H1 (cell line): Measurements from ENCODE around the gene DNAJA3. TPM values are rescaled to one million over a fixed set of nuclear protein-coding genes. Genes with fewer than 3 reads are reported as not detected.

Experiments
- CTCF ChIA-PET: fragments of 300-600 bp; sonication (Branson Sonifier 250); formaldehyde crosslinking; loops from one replicate; lab custom pipeline; 2021; ENCODE audit not compliant: partially characterized antibody; lab: Charles Lee
- POLR2A ChIA-PET: fragments of 300-600 bp; sonication (Branson Sonifier 250); formaldehyde crosslinking; loops from one replicate; lab custom pipeline; 2021; ENCODE audit warnings: inconsistent platforms; ENCODE audit not compliant: partially characterized antibody; lab: Charles Lee
- DNase-seq, 2 experiments: peaks; one replicate each; pipeline versions ENCODE4 v3.0.0 to v3.0.0-alpha.2; 2010 to 2022; ENCODE audit warnings: low spot score in 2 of 2, low read depth in 1 of 2, mixed read lengths in 1 of 2
- FAIRE-seq: peaks from 2 replicates; lab custom pipeline; 2011; peaks lifted over from hg19 to GRCh38; lab: Jason Lieb, UNC
- H2AFZ ChIP-seq: 2 replicates; pipeline ENCODE4 v1.8.1; 2012; ENCODE audit warnings: low read length, inconsistent platforms
- H2AK5ac ChIP-seq: 2 replicates; pipeline ENCODE4 v1.6.1; 2013; ENCODE audit warnings: low read depth, low read length
- H2BK120ac ChIP-seq: replicated peaks from 2 replicates; pipeline ENCODE3; 2013; ENCODE audit warnings: low read depth, low read length, inconsistent platforms
- H2BK12ac ChIP-seq: 2 replicates; pipeline ENCODE4 v1.6.1; 2013; ENCODE audit warnings: low read depth, low read length
- H2BK15ac ChIP-seq: 2 replicates; pipeline ENCODE4 v1.6.1; 2013; ENCODE audit warnings: low read length
- H2BK20ac ChIP-seq: 2 replicates; pipeline ENCODE4 v1.6.1; 2013; ENCODE audit warnings: low read length
- H2BK5ac ChIP-seq: 2 replicates; pipeline ENCODE4 v1.6.1; 2013; ENCODE audit warnings: low read depth, low read length
- H3K14ac ChIP-seq: 2 replicates; pipeline ENCODE4 v1.6.1; 2013; ENCODE audit warnings: inconsistent platforms; ENCODE audit not compliant: insufficient read length
- H3K18ac ChIP-seq: 2 replicates; pipeline ENCODE4 v1.6.1; 2013; ENCODE audit warnings: low read length; ENCODE audit errors: extremely low read depth
- H3K23ac ChIP-seq: 2 replicates; pipeline ENCODE4 v1.6.1; 2013; ENCODE audit warnings: inconsistent platforms; ENCODE audit not compliant: insufficient read length
- H3K23me2 ChIP-seq: 2 replicates; pipeline ENCODE4 v1.6.1; 2013; ENCODE audit warnings: low read depth, low read length
- H3K27ac ChIP-seq: 2 replicates; pipeline ENCODE4 v1.6.1; 2011; ENCODE audit warnings: low read depth, low read length, inconsistent platforms
- H3K27me3 ChIP-seq, 4 experiments: replicated peaks in 1 of 4; 1 replicate in 1 of 4; 2 replicates in 3 of 4; pipeline versions ENCODE4 v1.6.1 to v1.8.1; 2011 to 2013; ENCODE audit warnings: low read length in 3 of 4, mild to moderate bottlenecking in 3 of 4, inconsistent platforms in 2 of 4, mixed read lengths in 2 of 4, moderate library complexity in 1 of 4; ENCODE audit not compliant: control insufficient read depth in 3 of 4, insufficient read depth in 3 of 4; ENCODE audit errors: extremely low read depth in 1 of 4
- H3K36me3 ChIP-seq, 4 experiments: 2 replicates each; pipeline versions ENCODE4 v1.6.1 to v1.8.1; 2011 to 2013; ENCODE audit warnings: mild to moderate bottlenecking in 4 of 4, low read length in 3 of 4, moderate library complexity in 2 of 4, control low read depth in 1 of 4, inconsistent platforms in 1 of 4; ENCODE audit not compliant: insufficient read depth in 4 of 4, control insufficient read depth in 2 of 4
- H3K4ac ChIP-seq: replicated peaks from 2 replicates; pipeline ENCODE3; 2013; ENCODE audit warnings: low read length, low read depth, mixed read lengths, inconsistent platforms; ENCODE audit not compliant: insufficient read length
- H3K4me1 ChIP-seq, 4 experiments: replicated peaks in 1 of 4; 1 replicate in 1 of 4; 2 replicates in 3 of 4; pipeline versions ENCODE4 v1.6.1 to v1.8.1; 2011 to 2013; ENCODE audit warnings: low read length in 3 of 4, inconsistent platforms in 2 of 4, mixed read lengths in 1 of 4; ENCODE audit not compliant: insufficient read depth in 4 of 4, control insufficient read depth in 3 of 4
- H3K4me2 ChIP-seq, 2 experiments: 2 replicates each; pipeline versions ENCODE4 v1.6.1 to v1.8.1; 2011 to 2013; ENCODE audit warnings: low read depth in 2 of 2, low read length in 2 of 2, control low read depth in 1 of 2, inconsistent platforms in 1 of 2, mild to moderate bottlenecking in 1 of 2; ENCODE audit not compliant: insufficient read depth in 1 of 2
- H3K4me3 ChIP-seq, 4 experiments: fragments of 200-600, 300-600 bp in 1 of 4; sonication (generic), shearing (Covaris generic), sonication (Bioruptor Twin) in 1 of 4; 2 replicates each; pipeline versions ENCODE4 v1.5.1 to v1.8.1; 2011 to 2016; ENCODE audit warnings: low read length in 4 of 4, low read depth in 3 of 4, control low read depth in 2 of 4, inconsistent platforms in 2 of 4, mild to moderate bottlenecking in 2 of 4, mixed read lengths in 1 of 4, moderate library complexity in 1 of 4; ENCODE audit not compliant: insufficient read depth in 2 of 4; ENCODE audit errors: extremely low read depth in 1 of 4
- H3K56ac ChIP-seq: replicated peaks from 2 replicates; pipeline ENCODE3; 2013; ENCODE audit warnings: low read depth, mild to moderate bottlenecking, mixed read lengths, low read length, inconsistent platforms; ENCODE audit not compliant: insufficient read length
- H3K79me1 ChIP-seq: 2 replicates; pipeline ENCODE4 v1.6.1; 2013; ENCODE audit warnings: low read depth, low read length, control low read depth
- H3K79me2 ChIP-seq, 2 experiments: 2 replicates each; pipeline versions ENCODE4 v1.6.1 to v1.8.1; 2012 to 2013; ENCODE audit warnings: low read length in 2 of 2, mild to moderate bottlenecking in 2 of 2, inconsistent platforms in 1 of 2; ENCODE audit not compliant: insufficient read depth in 2 of 2, control insufficient read depth in 1 of 2
- H3K9ac ChIP-seq, 4 experiments: replicated peaks in 1 of 4; 1 replicate in 1 of 4; 2 replicates in 3 of 4; pipeline versions ENCODE4 v1.6.1 to v1.8.1; 2011 to 2013; ENCODE audit warnings: low read depth in 3 of 4, low read length in 3 of 4, control low read depth in 2 of 4, mild to moderate bottlenecking in 2 of 4, moderate library complexity in 2 of 4, inconsistent platforms in 1 of 4; ENCODE audit errors: extremely low read depth in 1 of 4
- H3K9me3 ChIP-seq, 2 experiments: 2 replicates each; pipeline versions ENCODE4 v1.6.1 to v1.8.1; 2012 to 2013; ENCODE audit warnings: mild to moderate bottlenecking in 2 of 2, moderate library complexity in 2 of 2, control low read depth in 1 of 2, inconsistent platforms in 1 of 2, low read depth in 1 of 2, low read length in 1 of 2, mixed read lengths in 1 of 2; ENCODE audit not compliant: insufficient read depth in 2 of 2
- H4K20me1 ChIP-seq, 2 experiments: replicated peaks in 1 of 2; 2 replicates each; pipeline versions ENCODE3 to v1.8.1; 2011 to 2013; ENCODE audit warnings: inconsistent platforms in 2 of 2, low read length in 2 of 2, mild to moderate bottlenecking in 1 of 2; ENCODE audit not compliant: insufficient read depth in 2 of 2, control insufficient read depth in 1 of 2
- H4K5ac ChIP-seq: 2 replicates; pipeline ENCODE4 v1.6.1; 2013; ENCODE audit warnings: low read length, low read depth, mixed read lengths, inconsistent platforms; ENCODE audit not compliant: insufficient read length
- H4K8ac ChIP-seq: 2 replicates; pipeline ENCODE4 v1.8.0; 2013; ENCODE audit warnings: mild to moderate bottlenecking, moderate library complexity, low read length, inconsistent platforms; ENCODE audit not compliant: insufficient read depth; ENCODE audit errors: extremely low read depth
- H4K91ac ChIP-seq: replicated peaks from 2 replicates; pipeline ENCODE3; 2013; ENCODE audit warnings: low read length, mixed read lengths, inconsistent platforms; ENCODE audit not compliant: insufficient read length
- HDAC6 ChIP-seq: IDR thresholded peaks from one replicate; pipeline ENCODE4 v1.7.1; 2012; ENCODE audit warnings: low read depth, mild to moderate bottlenecking, inconsistent platforms, low read length, moderate library complexity
- TAF7 ChIP-seq: optimal IDR thresholded peaks from 2 replicates; pipeline ENCODE3; 2011; ENCODE audit warnings: low read depth, mild to moderate bottlenecking, inconsistent platforms, low read length, moderate library complexity, borderline replicate concordance
- WGBS, 2 experiments: shearing (Covaris generic) in 1 of 2; methylation state at CpG; one replicate each; pipeline versions ENCODE4 v1.1.6 to v1.1.7; 2013 to 2015; ENCODE audit warnings: low lambda C conversion rate in 2 of 2, mixed read lengths in 2 of 2, inconsistent platforms in 1 of 2, low coverage in 1 of 2, missing lambda C conversion rate in 1 of 2; ENCODE audit not compliant: insufficient replicate concordance in 2 of 2, insufficient coverage in 1 of 2, insufficient read length in 1 of 2; ENCODE audit errors: extremely low coverage in 1 of 2, missing lambda C conversion rate in 1 of 2; 5-methylcytosine and 5-hydroxymethylcytosine counted together
- polyA plus RNA-seq, 7 experiments: library from polyadenylated mRNA; depleted of rRNA in 3 of 7; stranded (reverse) in 5 of 7; unstranded in 2 of 7; fragments of >200 nt in 5 of 7; fragments of 200-250 nt in 2 of 7; gene quantifications; 1 replicate in 5 of 7; 2 replicates in 1 of 7; 4 replicates in 1 of 7; pipeline versions ENCODE4 v1.2.1 to v1.2.3, GENCODE V29; 2011 to 2013; ENCODE audit warnings: missing spikeins in 2 of 7, mixed read lengths in 2 of 7
- total RNA-seq: library from RNA; stranded (reverse); fragmentation: NEBNext Ultra II Directional; extraction: Animal tissue kit (Norgen Biotek cat#: 25700); gene quantifications from 2 replicates; pipeline ENCODE4 v1.2.1, GENCODE V29; 2021

Gene DNAJA3
- total and polyA plus RNA-seq, 2 of the 8 experiments (the other 6 are each of a cell fraction or from before 2014, with no cell fraction given): 37.3 to 59.1 TPM

DNA sequence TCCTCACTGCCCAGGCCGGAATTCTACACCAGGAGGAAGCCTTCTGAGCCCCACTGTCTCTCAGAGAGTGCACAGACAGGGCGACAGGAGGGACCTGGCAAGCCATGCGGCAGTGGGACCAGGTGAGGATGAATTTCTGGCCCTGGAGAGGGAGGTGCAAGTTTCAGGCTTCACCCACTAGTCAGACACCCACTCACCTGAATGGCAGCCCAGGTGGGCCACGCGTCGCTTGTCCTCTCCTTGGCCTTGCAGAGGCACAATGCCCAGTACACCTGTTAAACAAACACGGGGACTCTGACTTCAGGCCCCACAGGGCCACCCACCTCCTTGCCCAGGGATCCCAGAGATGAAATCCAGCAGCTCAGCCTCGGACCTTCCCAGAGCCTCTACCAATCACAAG lies 13.5 kb upstream of the DNAJA3 start:
- Histone ChIP-seq H2BK12ac (no peak overlapping the region), H2BK20ac (no peak overlapping the region), H3K27ac (no peak overlapping the region), H3K9ac (no peak overlapping the region), H3K79me2 (no peaks in the 10 kb centered on the region), H2AFZ (no peak overlapping the region), H3K9me3 (no peaks in the 10 kb centered on the region), H3K14ac (no peak overlapping the region), H2AK5ac (no peak overlapping the region), H3K23me2 (peaks cover 9% of the 10 kb centered on the region; the same call in 1 of the 2 replicates), H3K4me1 (peaks cover 2 to 11% (median 4%) of the 10 kb centered on the region in 4 experiments; a peak in 6 of 7 replicates), H4K8ac (no peak overlapping the region; the same call in 1 of the 2 replicates), H4K5ac (no peak overlapping the region), H3K36me3 (no peaks in the 10 kb centered on the region; a peak in 1 of 8 replicates), H3K27me3 (no peaks in the 10 kb centered on the region), H3K18ac (no peak overlapping the region), H4K20me1 (peaks cover 0 to 12% of the 10 kb centered on the region in 2 experiments), H3K4ac (no peak overlapping the region), H3K23ac (no peak overlapping the region), H2BK120ac (no peak overlapping the region), H3K79me1 (0 out of 2 replicates have a peak, but pooled peaks cover 3% of the 10 kb centered on the region), H3K4me3 (no peak overlapping the region), H4K91ac (no peak overlapping the region), H2BK15ac (no peak overlapping the region), H3K4me2 (no peak overlapping the region), H2BK5ac (no peak overlapping the region), H3K56ac (no peak overlapping the region)
- ChIA-PET POLR2A (interaction anchor here (1.1 kb wide), 2 partner anchors 8 to 11 kb away, joined by 3 read pairs; no protein-coding TSS in a partner anchor), CTCF (interaction anchor here (0.8 to 17.2 kb wide), 7 partner anchors 9 to 158 kb away, joined by 3 to 659 read pairs (median 4); no protein-coding TSS in a partner anchor)
- 94% methylated on average over 8 of the region's 8 CpGs; no CpG with 5 or more reads in 1 of the 2 experiments for WGBS, 2 experiments
- FAIRE-seq (no peak), DNase-seq (no peak)
- no peak for TF ChIP-seq HDAC6
- TF ChIP-seq TAF7: no peak
